ENCODE measurements around the gene GRID1.

Gene GRID1

DNA sequence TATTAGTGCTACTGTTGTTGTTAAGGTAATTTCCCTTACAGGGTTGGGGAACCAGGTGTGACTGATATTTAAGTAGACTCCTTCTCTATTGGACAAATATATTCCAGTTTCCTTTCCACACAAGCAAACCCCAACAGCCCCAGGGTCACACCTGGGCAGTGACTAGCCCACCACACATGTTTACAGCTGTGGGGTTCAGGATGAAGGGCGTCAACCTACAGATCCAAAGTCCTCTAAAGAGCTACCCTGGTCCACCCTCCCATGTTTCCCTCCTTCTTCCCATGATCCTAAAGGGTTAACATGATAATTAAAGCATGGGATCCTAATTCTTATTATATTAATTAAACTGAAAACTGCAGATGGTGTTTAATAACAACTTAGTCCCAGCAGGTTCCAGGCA lies 701.5 kb downstream of the GRID1 start:
- no peak for DNase-seq

DNA sequence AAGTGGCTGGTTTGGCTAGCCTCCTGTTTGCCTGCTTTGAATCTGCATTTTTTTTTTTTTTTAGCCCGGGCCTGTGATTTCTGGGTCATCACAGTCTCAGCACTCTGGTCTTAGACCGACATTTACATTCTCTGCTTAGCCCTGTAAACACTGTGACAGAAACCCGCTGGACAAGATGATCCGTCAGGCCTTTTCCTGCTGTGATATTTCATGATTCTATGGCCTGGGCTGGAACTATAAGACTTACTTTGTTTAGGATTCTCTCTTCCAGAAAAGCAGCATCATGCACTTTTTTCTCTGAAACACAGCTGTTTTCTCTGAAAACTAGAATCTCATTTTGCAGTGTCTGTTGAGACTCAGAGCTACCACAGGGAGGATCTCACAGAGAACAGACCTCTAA lies 705.5 kb downstream of the GRID1 start:
- no peak for DNase-seq

DNA sequence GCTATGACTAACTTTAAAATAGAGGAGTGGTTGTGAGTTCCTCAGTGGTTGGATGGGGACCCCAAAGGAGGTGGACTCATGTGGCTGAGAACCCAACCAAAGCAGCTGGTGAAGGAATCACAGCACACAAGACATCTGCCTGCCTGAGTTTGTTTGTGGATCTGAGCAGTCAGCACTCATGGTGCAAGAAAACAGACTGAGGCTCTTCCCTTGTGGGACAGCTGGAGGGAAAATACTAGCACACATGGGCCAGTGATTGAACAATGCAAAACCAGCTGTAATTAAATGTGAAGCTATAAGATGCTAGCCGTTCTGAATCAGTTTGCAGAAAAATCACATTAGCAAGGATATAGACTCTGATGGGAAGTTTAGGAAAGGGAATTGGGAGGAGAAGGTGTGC lies 707.3 kb downstream of the GRID1 start:
- no peak for DNase-seq

DNA sequence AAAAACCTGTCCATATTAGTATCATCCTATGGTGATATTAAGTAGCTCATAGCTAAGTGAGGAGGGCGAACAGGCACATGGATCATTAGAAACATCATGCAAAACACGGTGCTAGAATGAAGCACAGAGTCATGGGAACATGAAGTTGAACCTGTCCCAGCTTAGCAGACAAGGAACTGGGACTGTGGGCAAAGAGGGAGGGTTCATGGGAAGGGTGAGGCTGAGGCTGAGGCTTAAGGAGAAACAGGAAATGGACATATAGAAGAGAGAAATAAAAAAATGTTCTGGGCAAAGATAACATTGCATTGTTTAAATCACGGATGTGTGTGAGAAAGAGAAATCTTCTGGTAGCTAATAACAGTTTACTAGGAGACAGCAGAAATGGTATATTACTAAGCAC lies 708.1 kb downstream of the GRID1 start:
- DNase-seq = no peak

DNA sequence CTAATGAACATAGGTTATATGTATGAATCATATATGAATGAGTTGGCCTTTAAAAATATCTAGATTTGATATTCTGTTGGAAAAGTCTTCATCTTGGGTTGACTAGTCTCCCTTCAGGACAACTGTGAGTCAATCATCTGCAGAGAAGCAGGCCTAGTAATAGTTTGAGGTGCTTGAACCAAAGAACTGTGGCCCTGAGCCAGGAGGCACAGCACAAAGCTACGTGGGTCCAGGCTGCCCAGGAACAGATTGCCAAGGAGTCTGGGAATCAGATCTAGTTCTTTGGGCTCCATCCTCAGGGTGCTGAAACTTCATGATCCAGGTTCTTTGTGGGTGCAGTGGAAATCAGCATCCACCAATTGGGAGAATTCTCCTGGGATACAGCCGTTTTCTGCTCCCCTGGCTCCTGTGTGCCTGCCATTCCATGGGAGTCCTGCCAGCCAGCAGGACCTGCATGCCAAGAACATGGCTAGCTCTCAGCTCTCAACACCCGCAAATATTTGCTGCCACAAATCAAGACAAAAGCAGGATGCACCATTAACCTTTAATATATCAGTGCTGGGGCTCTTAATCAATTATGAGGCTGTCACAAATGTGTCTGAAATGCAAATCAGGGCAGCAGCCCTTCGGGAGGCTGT lies 709.0 kb downstream of the GRID1 start:
- no peak for DNase-seq

DNA sequence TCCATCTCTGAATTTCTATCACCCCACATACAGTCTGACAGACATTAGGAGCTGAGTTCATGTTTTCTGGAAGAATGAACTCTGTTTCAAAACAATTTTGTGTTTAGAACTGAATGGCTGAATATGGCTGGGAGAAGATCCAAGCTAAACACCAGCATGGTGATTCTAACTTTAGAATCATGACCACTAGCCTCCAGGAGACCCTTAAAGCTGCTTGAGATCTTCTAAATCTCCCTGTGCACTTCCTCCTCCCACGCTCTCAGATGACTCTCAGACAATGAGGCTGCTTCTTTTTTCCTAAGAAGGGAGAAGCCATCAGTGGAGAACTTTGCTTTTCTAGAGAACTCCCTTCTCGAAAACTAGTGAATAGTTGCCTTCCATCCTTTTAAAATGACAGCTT lies 711.2 kb downstream of the GRID1 start:
- DNase-seq = no peak

DNA sequence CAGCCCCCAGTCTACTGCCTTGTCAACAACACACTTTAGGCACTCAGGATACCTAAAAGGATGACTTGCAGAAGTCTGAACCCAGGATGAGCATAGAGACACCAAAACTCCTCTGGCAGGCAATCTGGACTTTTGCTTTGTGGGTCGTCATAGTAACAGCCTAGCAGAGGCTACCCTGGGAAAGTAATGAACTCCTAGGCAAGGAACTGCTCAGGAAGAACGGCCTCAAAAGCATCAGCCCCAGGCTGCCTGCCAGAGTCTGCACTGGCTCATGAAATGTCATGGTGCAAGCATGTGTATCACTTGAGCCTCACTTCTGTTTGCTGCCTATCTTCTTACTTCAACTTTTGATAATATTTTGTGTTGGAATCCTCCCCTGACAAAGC lies 715.1 kb downstream of the GRID1 start:
- DNase-seq = no peak

DNA sequence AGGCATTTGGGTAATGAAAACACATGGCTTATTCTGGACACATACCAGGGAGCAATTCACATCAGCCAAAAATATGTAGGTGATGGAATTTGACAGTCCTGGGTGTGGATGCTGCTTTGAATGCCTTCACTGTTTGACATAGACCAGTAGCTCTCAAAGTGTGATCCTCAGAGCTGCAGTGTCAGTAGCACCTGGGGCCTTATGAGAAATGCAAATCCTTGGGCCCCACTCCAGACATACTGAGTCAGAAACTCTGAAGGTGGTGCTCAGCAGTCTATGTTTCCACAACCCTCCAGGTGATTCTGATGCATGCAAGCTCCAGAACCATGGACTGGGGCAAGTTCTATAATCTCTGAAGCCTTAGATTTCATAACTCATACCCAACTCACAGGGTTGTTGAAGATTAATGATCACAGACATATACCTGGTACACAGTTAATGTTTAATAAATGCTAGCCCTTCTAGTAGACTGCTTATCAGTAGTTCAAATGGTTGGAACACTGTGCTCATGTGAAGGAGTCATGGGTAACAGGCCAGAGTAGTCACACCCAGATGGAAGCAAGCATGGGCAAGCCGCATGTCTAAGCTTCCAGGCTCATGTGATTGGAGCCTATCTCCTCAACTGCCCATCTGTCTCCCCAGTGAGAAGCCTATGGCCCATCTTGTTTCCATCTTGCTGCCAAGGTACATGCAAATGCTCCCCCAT lies 715.7 kb downstream of the GRID1 start:
- no peak for DNase-seq

DNA sequence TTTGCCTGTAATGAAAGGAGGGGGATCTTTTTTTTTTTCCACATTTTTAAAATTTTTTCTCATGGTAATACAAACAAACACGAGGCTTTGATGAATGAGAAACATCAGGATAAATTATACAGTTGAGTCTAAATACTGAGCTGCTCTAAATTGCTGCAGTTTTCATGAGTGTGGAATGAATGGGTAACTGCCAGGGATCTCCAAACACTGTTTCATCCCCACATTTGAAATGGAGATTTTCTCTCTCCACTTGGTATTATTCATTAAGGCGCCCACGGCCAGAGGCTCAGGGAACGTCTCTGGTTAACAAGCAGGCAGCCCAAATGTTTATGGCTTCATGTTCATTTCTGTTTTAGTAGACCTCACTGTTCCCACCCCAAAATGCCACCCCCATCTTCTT lies 717.1 kb downstream of the GRID1 start:
- no peak for DNase-seq

DNA sequence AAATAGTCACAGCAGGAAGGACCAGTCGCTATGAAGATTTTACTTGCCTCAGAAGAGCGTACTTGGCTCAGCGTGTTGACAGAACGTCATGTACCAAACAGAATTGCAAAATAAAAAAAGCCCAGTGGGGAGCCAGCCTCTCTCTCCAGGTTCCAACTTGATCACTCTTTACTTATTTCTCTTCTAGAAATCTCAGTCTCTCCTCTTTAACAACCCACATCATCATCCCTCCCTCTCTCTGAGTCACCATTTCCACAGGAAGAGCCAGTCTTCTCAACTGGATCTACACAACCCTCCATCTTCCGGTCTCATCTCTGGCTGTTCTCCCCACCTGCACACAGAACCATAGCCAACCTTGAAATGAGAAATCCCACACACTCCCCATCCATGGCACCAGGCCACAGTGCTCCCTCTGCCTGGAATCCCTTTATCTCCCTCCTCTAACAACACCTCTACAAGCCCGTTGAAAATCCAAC lies 718.3 kb downstream of the GRID1 start:
- no peak for DNase-seq

DNA sequence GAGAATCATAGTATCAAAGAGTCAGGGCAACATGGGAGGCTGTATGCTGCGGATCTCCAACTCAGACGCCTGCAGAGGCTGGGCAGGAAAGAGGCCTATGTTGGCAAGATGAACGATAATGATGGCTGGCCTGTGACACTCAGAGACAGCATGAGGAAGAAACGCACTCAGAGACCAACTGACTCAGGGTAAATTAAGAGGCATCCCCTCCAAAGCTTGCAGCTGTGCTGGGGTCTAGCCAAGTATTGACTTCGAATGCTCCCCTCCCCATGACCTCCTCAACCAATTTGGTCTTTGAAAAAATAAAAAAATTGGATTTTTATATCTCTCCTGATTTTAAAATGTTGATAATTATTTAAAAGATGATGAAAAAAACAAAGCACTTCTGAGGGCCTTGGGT lies 718.9 kb downstream of the GRID1 start:
- DNase-seq = no peak

DNA sequence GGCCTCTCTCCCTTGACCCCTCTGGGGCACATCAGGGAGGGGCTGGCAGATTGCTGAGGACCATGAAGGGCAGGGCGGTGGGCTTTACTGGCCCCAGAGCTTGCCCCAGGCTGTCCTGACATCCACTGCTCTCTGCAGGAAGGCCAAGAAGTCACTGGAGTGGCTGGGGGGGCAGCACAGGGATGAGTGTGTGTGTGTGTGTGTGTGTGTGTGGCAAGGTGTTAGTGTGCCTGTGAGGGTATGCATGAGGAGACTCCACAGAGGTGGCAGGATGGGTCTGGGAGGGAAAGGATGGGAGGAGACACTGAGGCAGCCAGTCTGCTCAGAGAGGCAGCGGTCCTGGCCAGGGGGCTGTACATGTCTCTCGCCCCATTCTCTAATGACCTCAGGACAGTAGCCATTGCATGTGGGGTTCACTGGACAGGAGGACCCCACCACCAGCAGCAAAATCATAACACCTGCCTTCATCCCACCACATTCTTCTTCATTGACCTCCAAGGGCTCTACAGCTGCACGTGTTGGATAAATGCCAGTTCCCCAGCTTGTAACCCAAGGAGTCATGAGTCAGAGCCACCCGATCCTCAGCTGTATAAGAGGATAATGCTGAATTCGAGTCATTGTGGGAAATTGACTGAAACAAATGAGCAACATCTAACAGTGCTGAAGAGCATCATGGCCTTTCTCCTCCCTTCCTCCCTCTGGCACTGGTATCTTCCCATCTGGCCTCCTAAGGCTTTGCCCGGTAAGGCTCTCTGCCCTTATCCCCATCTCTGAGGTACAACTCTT lies 720.5 kb downstream of the GRID1 start:
- no peak for DNase-seq

DNA sequence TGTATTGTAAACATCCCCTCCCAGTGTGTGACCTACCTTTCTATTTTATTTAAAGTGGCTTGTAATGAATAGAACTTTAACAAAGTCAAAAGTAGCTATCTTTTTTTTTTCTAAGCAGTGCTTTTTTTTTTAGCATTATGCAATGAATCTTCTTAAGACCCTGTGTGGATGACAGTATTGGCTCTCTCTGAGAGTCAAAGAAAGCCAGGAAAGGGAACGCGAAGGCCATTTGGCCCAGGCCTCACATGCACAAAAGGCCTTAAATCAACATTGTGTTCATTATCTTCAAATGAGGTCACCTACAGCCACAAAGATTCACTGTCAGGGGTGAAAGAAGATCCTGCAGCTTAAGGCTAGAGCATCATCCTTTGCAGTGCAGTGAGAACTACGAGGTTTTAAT lies 721.5 kb downstream of the GRID1 start:
- DNase-seq = no peak

DNA sequence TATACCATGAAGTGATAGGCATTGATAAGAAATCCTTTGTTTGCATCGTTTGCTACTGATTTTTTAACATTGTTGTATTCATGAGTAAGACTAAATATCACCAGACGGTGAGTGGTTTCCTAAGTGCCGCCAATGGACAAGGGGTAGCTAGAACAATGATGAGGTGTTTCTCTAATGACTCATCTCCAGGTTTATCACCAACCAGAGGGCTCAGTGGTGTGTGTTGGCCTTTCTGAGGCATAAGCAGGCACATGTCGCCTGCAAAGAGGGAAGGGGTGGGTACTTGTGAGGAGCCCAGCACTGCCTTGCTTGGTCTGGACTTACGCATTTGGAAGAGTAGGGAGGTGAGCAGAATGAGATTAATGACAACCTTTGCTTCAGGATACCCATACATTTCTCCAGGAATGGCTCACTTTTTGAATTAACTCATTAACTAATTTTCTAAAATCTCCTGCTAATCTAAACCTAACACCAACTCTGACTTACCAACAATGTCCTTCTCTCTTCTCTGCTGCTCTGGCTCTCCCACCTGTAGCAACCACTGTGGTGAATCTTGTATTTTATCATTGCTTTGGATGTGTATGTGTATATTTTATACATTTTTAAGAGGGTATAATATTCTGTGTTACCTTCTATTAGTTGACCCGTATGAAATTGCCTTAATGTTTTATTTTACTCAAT lies 722.6 kb downstream of the GRID1 start:
- no peak for DNase-seq

DNA sequence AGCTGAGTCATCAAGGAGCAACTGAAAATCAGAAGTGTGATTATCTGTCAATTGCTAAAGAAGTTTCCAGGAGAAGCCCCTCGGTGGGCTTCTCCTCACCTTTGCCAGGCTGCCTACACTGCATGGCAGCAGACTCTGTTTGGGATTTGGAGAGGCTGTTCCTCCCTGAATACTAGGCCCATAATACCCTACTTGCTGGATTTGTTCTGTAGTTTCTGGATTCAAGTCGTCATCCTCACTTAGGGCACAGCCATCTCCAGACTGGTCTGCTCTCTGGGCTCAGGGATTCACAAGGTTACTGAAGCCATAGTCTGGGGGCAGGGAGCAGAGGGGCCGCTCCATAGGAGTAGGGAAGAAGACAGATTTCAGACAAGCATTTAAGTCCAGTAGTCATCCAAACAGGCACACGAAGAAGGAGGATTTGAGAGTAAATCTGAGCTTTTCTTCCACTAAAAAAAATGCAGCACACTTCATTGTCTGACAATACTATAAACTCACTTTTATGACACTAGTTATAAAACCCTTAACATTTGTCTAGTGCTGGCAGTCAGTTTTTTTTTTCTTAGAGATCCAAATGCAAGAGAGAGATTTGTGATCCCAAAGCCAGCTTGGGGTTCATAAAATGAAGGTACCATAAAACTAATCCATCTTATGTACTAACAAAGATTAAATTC lies 723.3 kb downstream of the GRID1 start:
- DNase-seq = no peak

DNA sequence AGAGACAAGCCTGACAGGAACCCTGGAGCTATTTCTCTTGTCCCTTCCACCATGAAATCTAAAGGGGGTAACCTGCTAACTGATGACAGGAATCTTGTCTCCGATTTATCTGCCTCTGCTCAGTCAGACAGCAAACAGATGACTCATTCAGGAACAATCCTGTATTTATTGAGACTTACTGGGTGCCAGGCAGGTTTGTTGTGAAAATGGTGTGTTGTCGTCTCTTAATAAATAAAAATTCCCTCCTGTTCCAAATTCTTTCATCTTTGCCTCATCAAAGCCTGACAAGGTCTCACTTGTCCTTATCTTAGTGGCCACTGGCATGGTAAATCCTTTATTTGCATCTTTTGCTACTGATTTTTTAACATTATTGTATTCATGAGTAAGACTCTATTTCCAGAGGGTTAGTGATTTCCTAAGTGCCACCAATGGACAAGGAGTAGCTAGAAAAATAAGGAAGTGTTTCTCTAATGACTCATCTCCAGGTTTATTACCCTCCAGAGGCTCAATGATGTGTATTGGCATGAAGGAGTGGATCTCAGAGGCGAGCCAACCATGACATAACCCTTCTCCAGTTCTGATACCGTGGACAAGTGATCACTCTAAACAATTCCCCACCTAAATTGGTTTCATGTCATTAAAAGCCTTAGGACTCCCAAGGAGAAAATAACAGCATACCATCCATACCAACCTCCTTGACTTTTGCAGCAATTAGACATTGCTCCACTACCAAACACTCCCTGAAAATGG lies 724.0 kb downstream of the GRID1 start:
- DNase-seq = no peak

DNA sequence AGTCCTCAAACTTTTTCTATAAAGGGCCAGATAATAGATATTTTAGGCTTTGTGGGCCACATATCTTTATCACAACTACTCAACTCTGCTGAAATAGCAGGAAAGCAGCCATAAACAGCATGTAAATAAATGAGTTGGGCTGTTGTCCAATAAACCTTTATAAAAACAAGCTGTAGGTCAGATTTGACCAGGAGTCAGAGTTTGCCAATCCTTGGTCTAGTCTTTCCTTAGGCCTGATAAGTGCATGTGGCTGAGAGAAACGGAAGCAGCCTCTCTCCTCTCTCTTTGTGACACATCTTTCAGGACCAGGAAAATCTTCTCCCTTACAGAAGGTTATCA lies 724.5 kb downstream of the GRID1 start:
- DNase-seq = no peak

DNA sequence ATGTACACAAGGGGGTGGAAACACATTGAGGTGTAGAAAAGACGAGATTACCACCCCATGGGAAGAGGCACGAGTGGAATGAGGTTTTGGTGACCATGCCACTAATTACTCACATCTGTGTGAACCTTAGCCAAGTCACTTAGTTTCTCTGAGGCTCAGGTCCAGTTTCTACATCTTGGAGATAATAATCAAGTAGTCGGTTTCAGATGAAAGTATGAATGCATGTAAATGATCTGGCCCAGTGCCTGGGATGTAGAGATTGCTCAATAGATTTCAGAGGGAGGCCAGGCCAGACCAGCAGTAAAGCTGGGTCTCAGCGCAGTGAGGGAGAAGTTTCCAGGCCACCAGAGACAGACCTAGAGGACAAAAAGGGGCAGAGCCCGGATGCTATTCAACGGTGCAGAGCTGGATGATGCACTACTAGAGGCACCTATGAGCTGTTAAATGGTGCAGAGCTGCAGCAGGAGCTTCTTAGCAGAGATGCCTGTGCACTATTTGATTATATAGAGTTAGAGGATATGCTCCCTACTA lies 725.1 kb downstream of the GRID1 start:
- no peak for DNase-seq

DNA sequence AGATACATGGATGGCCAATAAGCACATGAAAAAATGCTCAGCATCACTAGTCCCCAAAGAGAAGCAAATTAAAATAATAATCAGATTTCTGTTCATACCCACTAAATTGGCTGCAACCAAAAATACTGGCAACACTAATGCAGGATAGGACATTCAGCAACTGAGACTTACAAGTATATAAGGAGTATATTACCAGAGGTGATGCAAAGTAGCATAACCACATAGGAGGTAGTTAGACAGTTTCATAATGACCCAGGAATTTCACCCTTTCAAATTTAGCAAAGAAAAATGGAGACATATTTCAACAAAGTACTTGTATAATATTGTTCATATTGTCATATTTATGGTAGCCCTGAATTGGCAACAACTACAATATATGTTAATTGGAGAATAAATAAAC lies 727.8 kb downstream of the GRID1 start:
- DNase-seq = no peak

DNA sequence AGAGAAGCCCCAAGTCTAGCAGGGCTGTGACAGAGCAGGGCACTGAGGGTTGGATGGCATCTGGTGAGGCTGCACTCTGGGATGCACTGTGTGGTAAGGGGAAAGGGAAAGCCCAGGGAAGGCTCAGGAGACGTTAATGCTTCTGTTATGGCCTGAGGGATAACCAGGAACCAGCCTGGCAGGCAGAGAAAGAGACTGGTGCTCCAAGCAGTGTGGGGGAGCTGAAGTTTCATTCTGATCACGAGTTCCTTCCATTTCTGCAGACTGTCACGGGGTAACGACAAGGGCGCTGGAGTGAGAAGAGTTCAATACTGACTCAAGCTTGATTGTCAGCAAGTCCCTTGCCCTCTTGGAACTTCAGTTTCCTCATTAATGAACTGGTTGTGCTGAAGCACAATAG lies 730.9 kb downstream of the GRID1 start:
- DNase-seq = no peak

DNA sequence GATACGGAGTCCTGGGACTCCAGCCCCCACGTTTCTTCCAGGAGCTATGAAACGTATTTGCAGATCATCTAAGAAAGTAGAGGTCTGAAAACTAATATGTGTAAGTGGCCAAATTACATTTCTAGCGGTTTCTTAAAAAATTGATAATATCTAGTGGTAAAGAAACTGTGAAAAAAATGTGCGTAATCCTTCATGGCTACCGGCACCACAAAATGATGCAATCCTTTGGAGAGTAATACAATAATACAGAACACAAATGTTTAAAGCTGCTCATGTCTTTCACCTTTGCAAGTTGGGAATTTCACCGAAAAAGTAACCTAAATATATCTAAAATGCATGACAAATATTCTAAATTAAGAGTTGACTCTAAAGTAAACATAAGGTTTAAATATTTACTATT lies 742.1 kb downstream of the GRID1 start:
- DNase-seq = no peak

DNA sequence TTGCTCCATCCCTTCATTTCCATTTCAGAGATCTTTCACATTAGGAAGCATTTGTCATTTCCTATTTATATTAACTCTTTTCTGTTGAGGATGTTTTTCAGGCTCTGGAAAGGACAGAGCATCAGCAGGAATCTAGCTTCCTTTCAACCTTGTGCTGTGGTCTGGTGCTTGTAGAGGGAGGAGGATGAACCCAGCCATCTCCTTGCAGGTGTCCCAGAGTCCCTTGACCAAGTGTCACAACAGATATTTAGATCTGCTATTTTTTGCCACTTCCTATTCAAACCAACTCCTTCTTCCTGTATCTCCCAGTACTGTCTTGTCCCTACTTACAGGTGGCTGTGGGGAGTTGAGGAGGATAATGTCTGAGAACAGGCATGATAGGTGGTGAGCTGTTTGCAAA lies 742.8 kb downstream of the GRID1 start:
- DNase-seq = no peak

All from stimulated activated naive CD4-positive, alpha-beta T cell (primary cell).